ENCODE data around the gene KRT77. TPM values are rescaled to one million over a fixed set of nuclear protein-coding genes. Genes with fewer than 3 reads are reported as not detected.

The KRT77 gene
- total and polyA plus RNA-seq, 4 donors, result not detected

GRCh38 chr12:52676163-52676562 is 27.2 kb downstream of the KRT77 start:
- ATAC-seq (ENCODE audit: insufficient read depth, low FRiP score), result no peak
- Histone ChIP-seq H3K27ac (ENCODE audit: low read depth in 1 of 2, low read length in 1 of 2) (no peak overlapping the region), H3K9me3 (ENCODE audit: control insufficient read depth in 4 of 4, insufficient read depth in 3 of 4, low read length in 3 of 4) (peaks cover 0 to 1% (median 0%) of the 10 kb centered on the region in 4 donors), H3K27me3 (ENCODE audit: control insufficient read depth in 3 of 3, insufficient read depth in 3 of 3, low read length in 2 of 3) (peaks cover 0 to 11% (median 0%) of the 10 kb centered on the region in 3 donors), H3K36me3 (ENCODE audit: control insufficient read depth in 4 of 4, insufficient read depth in 4 of 4, low read length in 4 of 4) (no peaks in the 10 kb centered on the region), H3K9ac (ENCODE audit: insufficient read depth in 1 of 2, low read length in 2 of 2) (no peak overlapping the region), H3K4me1 (ENCODE audit: control insufficient read depth in 5 of 5, insufficient read depth in 5 of 5, low read length in 5 of 5) (no peaks in the 10 kb centered on the region), H3K4me3 (no peak overlapping the region)
- WGBS, 2 donors, result 94 to 97% methylated on average over 7 of the region's 7 CpGs
- TF ChIP-seq, protein P1, sequence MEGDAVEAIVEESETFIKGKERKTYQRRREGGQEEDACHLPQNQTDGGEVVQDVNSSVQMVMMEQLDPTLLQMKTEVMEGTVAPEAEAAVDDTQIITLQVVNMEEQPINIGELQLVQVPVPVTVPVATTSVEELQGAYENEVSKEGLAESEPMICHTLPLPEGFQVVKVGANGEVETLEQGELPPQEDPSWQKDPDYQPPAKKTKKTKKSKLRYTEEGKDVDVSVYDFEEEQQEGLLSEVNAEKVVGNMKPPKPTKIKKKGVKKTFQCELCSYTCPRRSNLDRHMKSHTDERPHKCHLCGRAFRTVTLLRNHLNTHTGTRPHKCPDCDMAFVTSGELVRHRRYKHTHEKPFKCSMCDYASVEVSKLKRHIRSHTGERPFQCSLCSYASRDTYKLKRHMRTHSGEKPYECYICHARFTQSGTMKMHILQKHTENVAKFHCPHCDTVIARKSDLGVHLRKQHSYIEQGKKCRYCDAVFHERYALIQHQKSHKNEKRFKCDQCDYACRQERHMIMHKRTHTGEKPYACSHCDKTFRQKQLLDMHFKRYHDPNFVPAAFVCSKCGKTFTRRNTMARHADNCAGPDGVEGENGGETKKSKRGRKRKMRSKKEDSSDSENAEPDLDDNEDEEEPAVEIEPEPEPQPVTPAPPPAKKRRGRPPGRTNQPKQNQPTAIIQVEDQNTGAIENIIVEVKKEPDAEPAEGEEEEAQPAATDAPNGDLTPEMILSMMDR (IDR thresholded peaks at IDR 0.05; ENCODE audit: control extremely low read depth, extremely low read depth), result no peak
- no peak for DNase-seq

GRCh38 chr12:52675301-52675701 is 28.0 kb downstream of the KRT77 start:
- peaks cover 0 to 1% (median 0%) of the 10 kb centered on the region in 4 donors for H3K9me3 ChIP-seq (ENCODE audit: control insufficient read depth in 4 of 4, insufficient read depth in 3 of 4, low read length in 3 of 4)
- H3K9ac ChIP-seq (ENCODE audit: insufficient read depth in 1 of 2, low read length in 2 of 2), result no peak overlapping the region
- H3K27ac ChIP-seq (ENCODE audit: low read depth in 1 of 2, low read length in 1 of 2), result no peak overlapping the region
- no peaks in the 10 kb centered on the region for H3K36me3 ChIP-seq (ENCODE audit: control insufficient read depth in 4 of 4, insufficient read depth in 4 of 4, low read length in 4 of 4)
- WGBS, 2 donors, result 92 to 93% methylated on average over 26 to 28 of the region's 28 CpGs
- H3K27me3 ChIP-seq (ENCODE audit: control insufficient read depth in 3 of 3, insufficient read depth in 3 of 3, low read length in 2 of 3), result peaks cover 0 to 19% (median 0%) of the 10 kb centered on the region in 3 donors
- H3K4me3 ChIP-seq, result no peak overlapping the region
- DNase-seq, result no peak
- ATAC-seq (ENCODE audit: insufficient read depth, low FRiP score), result no peak
- TF ChIP-seq, protein P1 (IDR thresholded peaks at IDR 0.05; ENCODE audit: control extremely low read depth, extremely low read depth), result no peak
- H3K4me1 ChIP-seq (ENCODE audit: control insufficient read depth in 5 of 5, insufficient read depth in 5 of 5, low read length in 5 of 5), result no peaks in the 10 kb centered on the region

DNA sequence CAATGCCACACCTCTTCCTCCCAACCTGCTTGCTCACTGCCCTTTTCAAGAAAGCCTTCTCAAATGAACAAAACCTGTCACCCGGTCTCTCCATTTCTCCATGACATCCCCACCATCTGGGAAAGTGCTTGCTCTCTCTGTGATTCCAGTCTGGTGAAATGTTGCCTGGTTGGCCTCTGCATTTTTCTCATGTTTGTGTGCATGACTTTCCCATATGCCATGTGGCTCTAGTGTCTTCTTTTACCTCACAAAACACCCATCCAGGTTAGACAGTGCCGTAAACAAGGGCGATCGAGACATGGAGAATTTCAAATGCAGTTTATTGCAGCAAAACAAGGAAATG is 28.9 kb downstream of the KRT77 start:
- DNase-seq (no peak), ATAC-seq (ENCODE audit: insufficient read depth, low FRiP score) (no peak)
- 91 to 95% methylated on average over 4 of the region's 4 CpGs for WGBS, 2 donors
- H3K27ac ChIP-seq (ENCODE audit: low read depth in 1 of 2, low read length in 1 of 2), result no peak overlapping the region
- peaks cover 0 to 1% (median 0%) of the 10 kb centered on the region in 4 donors for H3K9me3 ChIP-seq (ENCODE audit: control insufficient read depth in 4 of 4, insufficient read depth in 3 of 4, low read length in 3 of 4)
- TF ChIP-seq, protein P1 (IDR thresholded peaks at IDR 0.05; ENCODE audit: control extremely low read depth, extremely low read depth), result no peak
- H3K4me1 ChIP-seq (ENCODE audit: control insufficient read depth in 5 of 5, insufficient read depth in 5 of 5, low read length in 5 of 5), result no peaks in the 10 kb centered on the region
- peaks cover 0 to 22% (median 0%) of the 10 kb centered on the region in 3 donors for H3K27me3 ChIP-seq (ENCODE audit: control insufficient read depth in 3 of 3, insufficient read depth in 3 of 3, low read length in 2 of 3)
- H3K9ac ChIP-seq (ENCODE audit: insufficient read depth in 1 of 2, low read length in 2 of 2), result no peak overlapping the region
- H3K36me3 ChIP-seq (ENCODE audit: control insufficient read depth in 4 of 4, insufficient read depth in 4 of 4, low read length in 4 of 4), result no peaks in the 10 kb centered on the region
- H3K4me3 ChIP-seq, result no peak overlapping the region

Data from lung (tissue), 12 donors.